Uterus (tissue), 4 donors: ENCODE measurements around the gene PCSK4. TPM values are rescaled to one million over a fixed set of nuclear protein-coding genes. Genes with fewer than 3 reads are reported as not detected.

Experiments
- DNase-seq, 2 donors: peaks; one replicate each; pipeline ENCODE4 v3.0.0-alpha.2; 2019 to 2020
- H3K27ac ChIP-seq, 2 donors: fragments of 200-600 bp; sonication (generic); 1 replicate in 1 of 2; 2 replicates in 1 of 2; pipeline ENCODE4 v1.5.1; 2016 to 2018
- H3K27me3 ChIP-seq, 2 donors: fragments of 200-600 bp; sonication (generic); one replicate each; pipeline ENCODE4 v1.5.1; 2018 to 2019; ENCODE audit warnings: control low read depth in 1 of 2
- H3K36me3 ChIP-seq, 2 donors: fragments of 200-600 bp; sonication (generic); one replicate each; pipeline ENCODE4 v1.5.1; 2019; ENCODE audit warnings: control low read depth in 1 of 2
- H3K4me1 ChIP-seq, 2 donors: fragments of 200-600 bp; sonication (generic); one replicate each; pipeline ENCODE4 v1.5.1; 2018 to 2019; ENCODE audit warnings: control low read depth in 1 of 2
- H3K4me3 ChIP-seq, 2 donors: fragments of 200-600 bp; sonication (generic); 1 replicate in 1 of 2; 2 replicates in 1 of 2; pipeline ENCODE4 v1.5.1; 2018 to 2019; ENCODE audit warnings: mild to moderate bottlenecking in 1 of 2
- H3K9me3 ChIP-seq, 2 donors: fragments of 200-600 bp; sonication (generic); one replicate each; pipeline ENCODE4 v1.5.1; 2019; ENCODE audit warnings: control low read depth in 1 of 2
- CTCF ChIP-seq, 4 experiments: fragments of 200-600 bp in 2 of 4; fragments of 450-650 bp in 2 of 4; sonication (generic) in 2 of 4; IDR thresholded peaks; one replicate each; pipeline ENCODE4 v1.5.1; 2016 to 2019; ENCODE audit warnings: antibody characterized with exemption in 4 of 4, mild to moderate bottlenecking in 2 of 4, moderate library complexity in 1 of 4
- POLR2A ChIP-seq, 2 donors: fragments of 450-650 bp; IDR thresholded peaks; one replicate each; pipeline ENCODE4 v1.6.1; 2016; ENCODE audit warnings: antibody characterized with exemption in 2 of 2, mild to moderate bottlenecking in 1 of 2, moderate library complexity in 1 of 2
- intact Hi-C: fragments of 100-400 bp; cut with DNase I; formaldehyde crosslinking; loops from one replicate; pipeline ENCODE4 v1.15.1; 2023; ENCODE audit warnings: low total_unique reads
- total RNA-seq, 4 donors: library from RNA; depleted of rRNA in 3 of 4; stranded (reverse); fragments of >200 nt in 3 of 4; gene quantifications; one replicate each; pipeline versions ENCODE4 v1.1.0 to v1.2.4, GENCODE V29; 2014 to 2023
- donor health status: DM: yes; HTN: yes; CAD: no.

PCSK4 gene
- total RNA-seq, 4 donors from 2014 or later, result under 0.01 to 6.4 (median 4.6) TPM; not detected in 1

GRCh38 chr19:1469255-1470054, 20.7 kb downstream of the PCSK4 start:
- no peak for TF ChIP-seq CTCF (IDR thresholded peaks at IDR 0.05)
- TF ChIP-seq POLR2A (IDR thresholded peaks at IDR 0.05), result no peak
- no peaks in the 10 kb centered on the region for H3K9me3 ChIP-seq
- H3K36me3 ChIP-seq, result no peaks in the 10 kb centered on the region
- intact Hi-C loops, result no loop called here
- no peak for DNase-seq
- H3K27me3 ChIP-seq, result peaks cover 32 to 44% of the 10 kb centered on the region in 2 donors
- peak overlapping the region in 1 of 2 donors; percentile 35 for H3K4me3 ChIP-seq
- H3K4me1 ChIP-seq, result peaks cover 12 to 53% of the 10 kb centered on the region in 2 donors
- no peak overlapping the region for H3K27ac ChIP-seq

- TF ChIP-seq CTCF (IDR thresholded peaks at IDR 0.05), result no peak
- TF ChIP-seq POLR2A (IDR thresholded peaks at IDR 0.05), result no peak
- Histone ChIP-seq H3K27ac (no peak overlapping the region), H3K4me3 (no peak overlapping the region), H3K36me3 (no peaks in the 10 kb centered on the region), H3K4me1 (peaks cover 12 to 53% of the 10 kb centered on the region in 2 donors), H3K27me3 (peaks cover 32 to 44% of the 10 kb centered on the region in 2 donors), H3K9me3 (no peaks in the 10 kb centered on the region)
- no peak for DNase-seq
- intact Hi-C loops, result no loop called here
Observed at GRCh38 chr19:1468821-1469254, 21.3 kb downstream of the PCSK4 start.

- Histone ChIP-seq H3K36me3 (no peaks in the 10 kb centered on the region), H3K9me3 (no peaks in the 10 kb centered on the region), H3K4me1 (peaks cover 12 to 53% of the 10 kb centered on the region in 2 donors), H3K4me3 (no peak overlapping the region), H3K27me3 (peaks cover 32 to 43% of the 10 kb centered on the region in 2 donors), H3K27ac (no peak overlapping the region)
- TF ChIP-seq POLR2A (IDR thresholded peaks at IDR 0.05) (no peak), CTCF (IDR thresholded peaks at IDR 0.05) (no peak)
- DNase-seq, result no peak
- intact Hi-C loops, result no loop called here
Observed at GRCh38 chr19:1468274-1468820, 21.8 kb downstream of the PCSK4 start.

GRCh38 chr19:1467490-1468273, 22.5 kb downstream of the PCSK4 start:
- no peaks in the 10 kb centered on the region for H3K9me3 ChIP-seq
- H3K27ac ChIP-seq, result no peak overlapping the region
- H3K36me3 ChIP-seq, result no peaks in the 10 kb centered on the region
- no peak for DNase-seq
- intact Hi-C loops, result no loop called here
- peaks cover 32 to 40% of the 10 kb centered on the region in 2 donors for H3K27me3 ChIP-seq
- H3K4me3 ChIP-seq, result no peak overlapping the region
- no peak for TF ChIP-seq POLR2A (IDR thresholded peaks at IDR 0.05)
- peaks cover 12 to 53% of the 10 kb centered on the region in 2 donors for H3K4me1 ChIP-seq

GRCh38 chr19:1467215-1467489, 23.0 kb downstream of the PCSK4 start:
- H3K27ac ChIP-seq, result no peak overlapping the region
- peaks cover 28 to 40% of the 10 kb centered on the region in 2 donors for H3K27me3 ChIP-seq
- DNase-seq, result no peak
- no peak overlapping the region for H3K4me3 ChIP-seq
- peaks cover 12 to 53% of the 10 kb centered on the region in 2 donors for H3K4me1 ChIP-seq
- H3K9me3 ChIP-seq, result no peaks in the 10 kb centered on the region
- intact Hi-C loops, result no loop called here
- no peak for TF ChIP-seq CTCF (IDR thresholded peaks at IDR 0.05)
- no peak for TF ChIP-seq POLR2A (IDR thresholded peaks at IDR 0.05)
- H3K36me3 ChIP-seq, result no peaks in the 10 kb centered on the region
